ENCODE data around the gene SLC35A2.

The SLC35A2 gene

DNA sequence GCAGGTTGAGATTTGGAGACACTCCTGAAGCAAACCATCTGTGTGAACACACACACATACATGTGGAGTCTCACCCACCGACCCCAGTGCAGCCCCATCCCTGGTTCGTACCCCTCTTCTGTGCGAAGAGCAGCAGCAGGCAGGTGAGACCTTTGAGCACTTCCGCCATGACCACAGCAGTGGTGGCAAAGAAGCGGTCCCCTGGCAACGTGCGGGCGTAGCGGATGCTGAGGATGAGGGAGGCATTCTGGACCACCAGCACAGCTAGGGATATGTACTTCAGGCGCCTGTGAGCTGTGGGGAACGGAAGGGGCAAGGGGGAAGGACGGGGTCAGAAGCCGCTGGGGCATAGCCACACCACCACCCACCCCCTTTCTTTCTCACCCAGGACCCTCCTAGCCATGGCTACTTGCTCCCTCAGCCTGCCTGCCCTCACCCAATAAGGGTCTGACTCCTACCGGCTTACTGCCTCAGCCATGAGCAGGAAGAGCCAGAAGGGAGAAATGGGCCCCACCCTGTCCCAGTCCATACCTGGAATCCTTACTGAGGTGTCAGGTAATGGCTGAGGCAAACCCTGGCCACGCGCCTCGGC, 1.6 kb downstream of the SLC35A2 start:
- H3K4me2 ChIP-seq (ENCODE audit: low read depth, low read length, poor library complexity, severe bottlenecking): peak overlapping the region; percentile 87

GRCh38 chrX:48908600-48908999, 2.8 kb downstream of the SLC35A2 start:
- H3K9me2 ChIP-seq (replicated peaks; ENCODE audit: low read depth, low read length): no peaks in the 10 kb centered on the region
- H3K4me3 ChIP-seq (ENCODE audit: low read length, poor library complexity, severe bottlenecking): no peak overlapping the region
- no peak overlapping the region for H2AFZ ChIP-seq (ENCODE audit: low read length)
- H3K4me2 ChIP-seq (ENCODE audit: low read depth, low read length, poor library complexity, severe bottlenecking): no peak overlapping the region
- H4K20me1 ChIP-seq (ENCODE audit: insufficient read depth, low read length, poor library complexity, severe bottlenecking): no peaks in the 10 kb centered on the region
- TF ChIP-seq CTCF (conservative IDR thresholded peaks at IDR 0.05; ENCODE audit: low read length): no peak
- TF ChIP-seq EZH2phosphoT487 (IDR thresholded peaks at IDR 0.05; ENCODE audit: borderline replicate concordance): no peak
- H3K9me3 ChIP-seq (ENCODE audit: insufficient read depth, low read depth, low read length): no peaks in the 10 kb centered on the region
- H3K9ac ChIP-seq (ENCODE audit: low read depth, low read length, poor library complexity, severe bottlenecking): no peak overlapping the region
- H3K4me1 ChIP-seq (ENCODE audit: insufficient read depth, low read length, poor library complexity, severe bottlenecking): peaks cover 6% of the 10 kb centered on the region
- H3K27me3 ChIP-seq (ENCODE audit: insufficient read depth, low read length, poor library complexity, severe bottlenecking): no peaks in the 10 kb centered on the region
- H3F3A ChIP-seq (ENCODE audit: low read depth): no peaks in the 10 kb centered on the region
- H3K36me3 ChIP-seq (ENCODE audit: insufficient read depth, low read length): peaks cover 4% of the 10 kb centered on the region; the same call in 1 of the 2 replicates
- peaks cover 18% of the 10 kb centered on the region for H3K79me2 ChIP-seq (ENCODE audit: insufficient read depth, low read length)

More for the DNA sequence above, 1.6 kb downstream of the SLC35A2 start:
- H3K36me3 ChIP-seq (ENCODE audit: insufficient read depth, low read length): peaks cover 6% of the 10 kb centered on the region; the same call in 1 of the 2 replicates
- peak overlapping the region; percentile 83 for H3K4me3 ChIP-seq (ENCODE audit: low read length, poor library complexity, severe bottlenecking)
- no peaks in the 10 kb centered on the region for H3K9me2 ChIP-seq (replicated peaks; ENCODE audit: low read depth, low read length)
- H3K79me2 ChIP-seq (ENCODE audit: insufficient read depth, low read length): peaks cover 18% of the 10 kb centered on the region
- no peaks in the 10 kb centered on the region for H3F3A ChIP-seq (ENCODE audit: low read depth)
- no peak overlapping the region for H3K9ac ChIP-seq (ENCODE audit: low read depth, low read length, poor library complexity, severe bottlenecking)
- H2AFZ ChIP-seq (ENCODE audit: low read length): no peak overlapping the region
- H3K9me3 ChIP-seq (ENCODE audit: insufficient read depth, low read depth, low read length): no peaks in the 10 kb centered on the region
- TF ChIP-seq CTCF (conservative IDR thresholded peaks at IDR 0.05; ENCODE audit: low read length): no peak
- TF ChIP-seq EZH2phosphoT487 (IDR thresholded peaks at IDR 0.05; ENCODE audit: borderline replicate concordance): no peak
- H3K27me3 ChIP-seq (ENCODE audit: insufficient read depth, low read length, poor library complexity, severe bottlenecking): no peaks in the 10 kb centered on the region
- no peaks in the 10 kb centered on the region for H4K20me1 ChIP-seq (ENCODE audit: insufficient read depth, low read length, poor library complexity, severe bottlenecking)
- H3K4me1 ChIP-seq (ENCODE audit: insufficient read depth, low read length, poor library complexity, severe bottlenecking): peaks cover 6% of the 10 kb centered on the region

DNA sequence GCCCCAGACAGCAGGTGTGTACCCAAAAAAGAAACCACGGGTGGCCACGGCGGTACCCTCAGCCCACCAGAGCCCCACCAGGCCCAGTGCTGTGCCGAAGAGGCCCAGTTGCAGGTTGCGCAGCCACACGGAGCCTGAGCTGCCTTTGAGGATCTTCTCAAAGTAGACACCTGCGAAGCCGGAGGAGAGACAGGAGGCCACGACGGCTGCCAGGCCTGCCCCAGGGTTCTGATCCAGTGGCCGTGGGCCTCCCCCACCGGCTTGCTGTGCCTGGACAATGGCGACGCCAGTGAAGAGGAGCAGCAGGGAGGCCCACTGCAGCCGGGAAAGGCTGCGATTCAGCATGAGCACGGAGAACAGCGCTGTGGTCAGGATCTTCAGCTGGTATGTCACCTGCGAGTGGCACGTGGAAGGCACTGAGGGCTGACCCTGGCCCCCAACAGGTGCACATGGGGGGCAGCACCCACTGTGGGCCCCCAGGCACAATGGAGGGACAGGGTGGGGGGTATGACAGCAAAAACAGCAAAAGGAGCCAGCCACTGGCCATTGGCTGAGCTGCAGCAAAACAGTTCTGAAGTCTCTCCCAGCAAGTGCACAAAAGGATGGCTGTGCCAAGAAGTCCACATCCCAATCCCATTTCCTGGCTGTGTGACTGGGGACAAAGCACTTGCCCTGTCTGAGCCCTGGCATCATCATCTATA, 6.2 kb downstream of the SLC35A2 start:
- H3K4me2 ChIP-seq (ENCODE audit: low read depth, low read length, poor library complexity, severe bottlenecking): no peak overlapping the region
- no peaks in the 10 kb centered on the region for H4K20me1 ChIP-seq (ENCODE audit: insufficient read depth, low read length, poor library complexity, severe bottlenecking)
- H3K9me3 ChIP-seq (ENCODE audit: insufficient read depth, low read depth, low read length): no peaks in the 10 kb centered on the region
- no peak overlapping the region for H2AFZ ChIP-seq (ENCODE audit: low read length)
- no peaks in the 10 kb centered on the region for H3K9me2 ChIP-seq (replicated peaks; ENCODE audit: low read depth, low read length)
- H3K9ac ChIP-seq (ENCODE audit: low read depth, low read length, poor library complexity, severe bottlenecking): no peak overlapping the region
- H3K79me2 ChIP-seq (ENCODE audit: insufficient read depth, low read length): peaks cover 7% of the 10 kb centered on the region; the same call in 1 of the 2 replicates
- peaks cover 7% of the 10 kb centered on the region; the same call in 1 of the 2 replicates for H3K36me3 ChIP-seq (ENCODE audit: insufficient read depth, low read length)
- H3K4me3 ChIP-seq (ENCODE audit: low read length, poor library complexity, severe bottlenecking): no peak overlapping the region
- H3F3A ChIP-seq (ENCODE audit: low read depth): no peaks in the 10 kb centered on the region
- TF ChIP-seq CTCF (conservative IDR thresholded peaks at IDR 0.05; ENCODE audit: low read length) (no peak), EZH2phosphoT487 (IDR thresholded peaks at IDR 0.05; ENCODE audit: borderline replicate concordance) (no peak)
- H3K4me1 ChIP-seq (ENCODE audit: insufficient read depth, low read length, poor library complexity, severe bottlenecking): peaks cover 1% of the 10 kb centered on the region
- H3K27me3 ChIP-seq (ENCODE audit: insufficient read depth, low read length, poor library complexity, severe bottlenecking): no peaks in the 10 kb centered on the region

Measured in Loucy (cell line).